ENCODE measurements around the gene PRDX6.

PRDX6 gene

GRCh38 chr1:173436841-173437428, 40.2 kb upstream of the PRDX6 start:
- TF ChIP-seq CTCF (IDR thresholded peaks at IDR 0.05; ENCODE audit: extremely low read depth, missing control alignments): no peak
- DNase-seq (ENCODE audit: low spot score): no peak

- no peak for TF ChIP-seq CTCF (IDR thresholded peaks at IDR 0.05; ENCODE audit: extremely low read depth, missing control alignments)
- DNase-seq (ENCODE audit: low spot score): no peak
Measured at GRCh38 chr1:173438675-173439074, 38.5 kb upstream of the PRDX6 start.

DNA sequence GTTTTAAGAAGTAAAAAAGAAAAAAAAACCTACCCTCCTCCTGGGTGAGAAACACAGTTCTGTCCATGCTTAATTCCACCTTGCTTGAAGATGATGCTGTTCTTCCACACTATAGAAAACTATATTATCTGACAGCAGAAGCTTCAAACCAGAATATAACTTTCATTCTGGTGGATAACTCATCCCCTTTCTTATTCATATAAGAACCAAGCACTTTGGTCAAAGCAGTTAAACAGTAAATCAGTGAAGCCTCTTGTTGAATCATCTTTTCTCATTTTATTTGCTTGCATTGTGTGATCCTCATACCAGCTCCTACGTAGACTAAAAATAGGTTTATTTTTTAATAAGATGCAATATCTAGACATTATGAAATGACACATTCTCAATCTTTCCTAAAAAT, 36.7 kb upstream of the PRDX6 start:
- no peak for TF ChIP-seq CTCF (IDR thresholded peaks at IDR 0.05; ENCODE audit: extremely low read depth, missing control alignments)
- DNase-seq (ENCODE audit: low spot score): no peak

- TF ChIP-seq CTCF (IDR thresholded peaks at IDR 0.05; ENCODE audit: extremely low read depth, missing control alignments): no peak
- no peak for DNase-seq (ENCODE audit: low spot score)
Measured at GRCh38 chr1:173444757-173445156, 32.4 kb upstream of the PRDX6 start.

DNA sequence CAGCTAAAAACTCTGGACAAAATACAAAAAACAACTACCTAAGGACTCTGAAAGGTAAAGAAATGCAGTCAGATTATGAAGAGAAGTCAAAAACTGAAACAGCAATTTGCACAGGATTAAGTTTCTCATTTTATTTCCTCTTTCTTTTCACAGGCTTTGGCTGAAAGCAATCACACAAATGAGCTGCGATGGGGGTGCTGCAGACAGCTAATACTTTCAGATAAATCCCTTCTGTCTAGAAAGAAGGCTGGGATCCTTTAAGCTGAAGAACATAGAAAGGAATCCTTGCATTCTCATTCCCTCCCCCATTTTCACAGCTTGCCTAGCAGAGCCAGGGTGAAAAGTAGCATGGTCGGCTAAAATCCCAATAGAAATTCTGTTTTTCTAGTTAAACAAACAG, 32.0 kb upstream of the PRDX6 start:
- no peak for DNase-seq (ENCODE audit: low spot score)
- TF ChIP-seq CTCF (IDR thresholded peaks at IDR 0.05; ENCODE audit: extremely low read depth, missing control alignments): no peak

GRCh38 chr1:173445656-173446055, 31.5 kb upstream of the PRDX6 start:
- TF ChIP-seq CTCF (IDR thresholded peaks at IDR 0.05; ENCODE audit: extremely low read depth, missing control alignments): no peak
- DNase-seq (ENCODE audit: low spot score): no peak

DNA sequence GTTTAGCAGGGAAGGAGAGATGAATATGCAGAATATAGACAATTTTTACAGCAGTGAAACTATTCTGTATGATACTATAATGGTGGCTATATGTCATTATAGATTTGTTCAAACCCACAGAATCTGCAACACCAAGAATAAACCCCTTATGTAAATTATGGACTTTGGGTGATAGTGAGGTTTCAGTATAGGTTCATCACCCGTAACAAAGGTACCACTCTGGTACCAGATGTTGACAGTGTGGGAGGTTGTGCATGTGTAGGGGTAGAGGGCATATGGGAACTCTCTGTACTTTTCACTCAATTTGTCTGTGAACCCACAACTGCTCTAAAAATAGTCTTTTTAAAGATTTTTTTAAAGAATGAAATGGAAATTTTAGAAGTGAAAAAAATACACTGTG, 29.9 kb upstream of the PRDX6 start:
- no peak for DNase-seq (ENCODE audit: low spot score)
- no peak for TF ChIP-seq CTCF (IDR thresholded peaks at IDR 0.05; ENCODE audit: extremely low read depth, missing control alignments)
